GM19397 (cell line): Measurements from ENCODE around the gene SMIM31.

Experiments
- ATAC-seq: cut with Tn5 transposase; IDR thresholded peaks from one replicate; pipeline ENCODE4 v1.9.1; 2021; ENCODE audit warnings: mild to moderate bottlenecking, moderate library complexity; ENCODE audit not compliant: unreplicated experiment

SMIM31 gene

GRCh38 chr4:164780839-164781238, 26.9 kb downstream of the SMIM31 start:
- no peak for ATAC-seq

- no peak for ATAC-seq
These were observed 30.0 kb downstream of the SMIM31 start for GRCh38 chr4:164783976-164784375.

GRCh38 chr4:164789047-164789446, 35.1 kb downstream of the SMIM31 start:
- no peak for ATAC-seq

GRCh38 chr4:164790249-164790648, 36.3 kb downstream of the SMIM31 start:
- ATAC-seq, result no peak

GRCh38 chr4:164799410-164799809, 45.5 kb downstream of the SMIM31 start:
- ATAC-seq, result no peak

- ATAC-seq, result no peak
These were observed 46.9 kb downstream of the SMIM31 start for GRCh38 chr4:164800786-164801185.

- no peak for ATAC-seq
These were observed 48.5 kb downstream of the SMIM31 start for GRCh38 chr4:164802301-164802901.

DNA sequence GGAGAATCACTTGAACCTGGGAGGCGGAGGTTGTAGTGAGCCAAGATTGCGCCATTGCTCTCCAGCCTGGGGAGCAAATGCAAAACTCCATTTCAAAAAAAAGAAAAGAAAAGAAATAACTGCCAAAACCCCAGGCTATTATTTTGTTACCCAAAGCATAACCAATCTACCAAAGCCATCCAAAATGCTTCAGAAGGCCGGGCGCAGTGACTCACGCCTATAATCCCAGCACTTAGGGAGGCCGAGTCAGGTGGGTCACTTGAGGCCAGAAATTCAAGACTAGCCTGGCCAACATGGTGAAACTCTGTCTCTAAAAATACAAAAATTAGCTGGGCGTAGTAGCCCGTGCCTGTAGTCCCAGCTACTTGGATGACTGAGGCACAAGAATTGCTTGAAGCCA, 49.8 kb downstream of the SMIM31 start:
- ATAC-seq, result no peak

- ATAC-seq, result no peak
These were observed 53.7 kb downstream of the SMIM31 start for GRCh38 chr4:164807611-164808010.

DNA sequence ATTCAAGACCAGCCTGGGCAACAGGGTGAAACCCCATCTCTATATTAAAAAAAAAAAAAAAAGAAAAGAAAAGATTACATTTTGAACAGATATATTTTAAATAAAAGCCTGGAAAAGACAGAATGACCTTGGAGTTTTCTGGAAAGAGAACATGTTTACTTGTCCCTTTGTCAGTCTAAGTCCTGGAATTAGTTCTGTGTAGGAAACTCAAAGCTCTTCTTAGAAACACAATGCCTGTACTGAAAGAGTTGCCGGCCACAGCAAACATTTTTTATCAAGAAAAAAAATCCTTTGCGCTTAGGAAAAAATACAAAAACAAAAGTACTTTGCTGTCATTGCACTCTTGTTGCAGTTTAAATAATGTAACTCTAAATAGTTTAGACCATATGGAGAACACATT, 59.6 kb downstream of the SMIM31 start:
- ATAC-seq, result no peak

DNA sequence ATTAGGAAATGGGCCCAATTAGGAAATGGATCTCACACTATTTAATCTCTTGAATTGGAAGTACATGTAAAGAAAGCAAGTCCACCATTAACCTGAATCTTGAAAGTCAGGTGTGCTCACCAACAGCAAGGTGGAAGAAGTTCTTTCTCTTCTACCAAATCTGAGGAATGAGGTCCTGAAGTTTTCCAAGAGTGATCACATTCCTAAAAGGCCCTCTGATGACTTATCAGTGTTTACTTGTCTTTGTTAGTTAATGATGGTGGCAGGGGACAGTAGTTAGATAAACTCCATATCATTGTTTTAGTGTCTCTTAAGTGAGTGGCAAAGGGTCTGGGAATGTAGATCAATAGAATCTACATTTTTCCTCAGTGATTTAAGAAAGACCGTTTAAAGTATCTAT, 61.8 kb downstream of the SMIM31 start:
- ATAC-seq, result no peak

- no peak for ATAC-seq
These were observed 65.4 kb downstream of the SMIM31 start for GRCh38 chr4:164819366-164819765.

- ATAC-seq, result no peak
These were observed 67.8 kb downstream of the SMIM31 start for GRCh38 chr4:164821711-164822110.

GRCh38 chr4:164824581-164824980, 70.7 kb downstream of the SMIM31 start:
- ATAC-seq, result no peak

DNA sequence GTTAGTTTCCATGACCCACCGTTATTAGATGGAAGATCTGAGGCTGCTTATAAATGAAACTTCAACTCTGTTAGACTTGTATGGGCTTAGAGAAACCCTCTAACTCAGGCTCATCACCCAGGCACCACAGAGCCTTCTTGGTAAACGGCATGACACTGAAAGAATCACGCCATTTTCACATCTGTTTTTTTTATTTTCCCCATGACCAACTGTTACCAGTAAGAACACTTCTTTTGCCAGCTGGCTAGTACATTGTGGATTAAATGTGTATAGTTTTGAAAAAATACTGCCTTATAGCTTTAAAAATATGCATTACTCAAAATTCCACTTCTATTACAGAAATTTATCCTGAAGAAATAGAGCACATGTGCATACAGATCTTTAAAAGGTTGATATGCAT, 75.0 kb downstream of the SMIM31 start:
- ATAC-seq, result no peak

- no peak for ATAC-seq
These were observed 92.6 kb downstream of the SMIM31 start for GRCh38 chr4:164846566-164846965.

GRCh38 chr4:164847016-164847415, 93.1 kb downstream of the SMIM31 start:
- ATAC-seq, result no peak

DNA sequence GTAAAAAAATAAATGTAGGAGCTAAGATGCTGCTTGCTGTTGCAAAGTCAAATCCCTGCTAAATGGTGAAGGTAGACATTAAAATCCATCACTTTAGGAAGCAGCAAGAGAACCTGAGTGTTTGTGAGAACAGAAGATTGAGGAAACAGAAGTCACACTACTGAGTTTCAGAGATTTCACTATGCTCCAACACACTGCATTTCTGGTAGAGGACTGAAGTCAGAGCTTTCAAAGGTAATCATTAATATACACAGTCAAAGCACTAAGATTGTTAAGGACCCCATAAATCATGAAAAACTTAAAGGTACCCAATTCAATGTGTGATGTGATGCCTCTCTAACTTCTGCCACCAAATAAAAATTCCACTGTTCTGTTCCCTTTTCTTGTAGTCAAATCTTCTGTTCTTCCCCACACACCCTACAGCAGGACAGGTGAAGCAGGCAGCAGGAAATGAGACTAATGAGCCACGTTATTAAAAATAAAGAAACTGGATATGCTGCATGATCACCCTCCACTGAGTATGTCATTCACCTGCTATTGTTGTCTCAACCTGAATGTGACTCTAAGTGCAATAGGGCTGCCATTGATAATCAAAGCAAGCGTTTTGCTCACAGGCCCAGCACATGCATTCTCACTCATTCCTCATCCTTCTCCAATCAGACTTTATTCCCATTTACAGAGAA, 94.2 kb downstream of the SMIM31 start:
- peak; percentile 76 for ATAC-seq
